Duodenal mucosa (tissue), 2 donors: ENCODE results near the gene SH2D1A.
"Not testable (repeated sequence)": the region's sequence is repeated elsewhere in the genome, so short reads cannot be mapped to it uniquely, and the experiment has no call there.

Experiments
- H3K27ac ChIP-seq: one replicate; pipeline ENCODE4 v1.7.0; 2013; ENCODE audit warnings: low read depth, low read length
- H3K27me3 ChIP-seq, 2 donors: one replicate each; pipeline ENCODE4 v1.7.0; 2013; ENCODE audit warnings: low read length in 2 of 2, control low read depth in 1 of 2; ENCODE audit not compliant: insufficient read depth in 2 of 2, control insufficient read depth in 1 of 2
- H3K36me3 ChIP-seq, 2 donors: one replicate each; pipeline ENCODE4 v1.7.0; 2013; ENCODE audit warnings: low read length in 2 of 2, control low read depth in 1 of 2; ENCODE audit not compliant: insufficient read depth in 2 of 2, control insufficient read depth in 1 of 2
- H3K4me1 ChIP-seq, 2 donors: one replicate each; pipeline ENCODE4 v1.7.0; 2013; ENCODE audit warnings: low read length in 2 of 2, control low read depth in 1 of 2; ENCODE audit not compliant: insufficient read depth in 2 of 2, control insufficient read depth in 1 of 2
- H3K4me3 ChIP-seq, 2 donors: one replicate each; pipeline ENCODE4 v1.7.0; 2013; ENCODE audit warnings: low read length in 2 of 2, low read depth in 1 of 2
- H3K9ac ChIP-seq, 2 donors: one replicate each; pipeline ENCODE4 v1.7.0; 2013; ENCODE audit warnings: low read length in 2 of 2, low read depth in 1 of 2
- H3K9me3 ChIP-seq, 2 donors: one replicate each; pipeline ENCODE4 v1.7.0; 2013; ENCODE audit warnings: low read length in 2 of 2, control low read depth in 1 of 2; ENCODE audit not compliant: control insufficient read depth in 1 of 2

SH2D1A gene

DNA sequence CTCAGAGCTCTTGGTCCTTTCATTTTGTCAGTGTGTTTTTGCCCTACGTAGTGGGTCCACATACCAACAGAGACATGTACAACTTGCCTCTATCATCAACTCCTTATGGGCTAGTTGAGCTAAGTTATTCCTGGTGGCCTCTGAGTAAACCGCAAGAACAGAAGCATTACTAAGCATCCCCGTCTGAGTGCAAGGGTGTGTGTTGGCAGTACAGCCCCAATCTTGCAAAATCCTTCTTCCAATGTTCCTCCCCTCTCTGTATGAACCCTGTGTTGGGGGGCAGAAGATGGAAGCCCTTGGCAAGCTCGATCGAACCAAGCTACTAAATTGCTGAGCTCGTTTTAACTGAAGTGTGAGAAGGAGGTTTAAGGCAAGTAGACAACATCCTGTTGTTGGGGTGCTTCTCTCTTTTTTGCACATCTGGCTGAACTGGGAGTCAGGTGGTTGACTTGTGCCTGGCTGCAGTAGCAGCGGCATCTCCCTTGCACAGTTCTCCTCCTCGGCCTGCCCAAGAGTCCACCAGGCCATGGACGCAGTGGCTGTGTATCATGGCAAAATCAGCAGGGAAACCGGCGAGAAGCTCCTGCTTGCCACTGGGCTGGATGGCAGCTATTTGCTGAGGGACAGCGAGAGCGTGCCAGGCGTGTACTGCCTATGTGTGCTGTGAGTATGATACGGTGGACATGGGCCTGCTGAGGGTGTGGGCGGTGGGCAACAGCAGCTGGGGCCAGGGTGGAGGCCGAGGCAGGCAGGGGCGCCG, at the start of gene SH2D1A:
Gene SH2D1A (plus strand): TSS at position 447 of the 760 bp plus-strand sequence. CDS start 80 bp downstream, at position 527.
- Histone ChIP-seq H3K27me3 (no peaks in the 10 kb centered on the region), H3K4me3 (peak within 1 kb of the TSS in 1 of 2 donors; percentile 26), H3K9me3 (no peaks in the 10 kb centered on the region), H3K4me1 (no peaks in the 10 kb centered on the region), H3K36me3 (no peaks in the 10 kb centered on the region), H3K9ac (no peak within 1 kb of the TSS), H3K27ac (no peak within 1 kb of the TSS)

DNA sequence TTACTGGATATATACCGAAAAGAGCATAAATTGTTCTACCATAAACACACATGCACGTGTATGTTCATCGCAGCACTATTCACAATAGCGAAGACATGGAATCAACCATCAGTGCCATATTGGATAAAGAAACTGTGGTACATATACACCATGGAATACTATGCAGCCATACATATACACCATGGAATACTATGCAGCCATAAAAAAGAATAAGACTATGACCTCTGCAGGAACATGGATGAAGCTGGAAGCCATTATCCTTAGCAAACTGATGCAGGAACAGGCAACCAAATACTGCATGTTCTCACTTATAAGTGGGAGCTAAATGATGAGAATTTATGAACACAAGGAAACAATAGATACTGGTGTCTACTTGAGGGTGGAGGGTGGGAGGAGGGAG, 47.0 kb upstream of the SH2D1A start:
- not testable (repeated sequence) for H3K9me3 ChIP-seq, H3K4me1 ChIP-seq, H3K27me3 ChIP-seq, H3K4me3 ChIP-seq, H3K27ac ChIP-seq, H3K9ac ChIP-seq, H3K36me3 ChIP-seq

DNA sequence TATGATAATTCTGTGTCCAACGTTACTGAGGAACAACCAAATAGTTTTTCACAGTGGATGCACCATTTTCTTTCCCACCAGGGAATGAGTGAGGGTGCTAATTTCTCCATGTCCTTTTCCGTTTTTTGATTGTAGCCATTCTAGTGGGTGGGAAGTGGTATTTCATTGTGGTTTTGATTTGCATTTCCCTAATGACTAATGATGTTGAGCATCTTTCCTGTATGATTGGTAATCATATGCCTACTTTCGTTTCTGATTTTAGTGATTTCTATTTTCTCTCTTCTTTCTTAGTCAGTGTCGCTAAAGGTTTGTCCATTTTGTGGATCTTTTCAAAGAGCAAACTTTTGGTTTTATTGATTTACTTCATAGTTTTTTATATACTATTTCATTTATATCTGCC, 46.0 kb upstream of the SH2D1A start:
- Histone ChIP-seq H3K36me3 (no peaks in the 10 kb centered on the region), H3K4me3 (no peak overlapping the region), H3K4me1 (no peaks in the 10 kb centered on the region), H3K9ac (no peak overlapping the region), H3K27me3 (no peaks in the 10 kb centered on the region), H3K27ac (no peak overlapping the region), H3K9me3 (no peaks in the 10 kb centered on the region)

DNA sequence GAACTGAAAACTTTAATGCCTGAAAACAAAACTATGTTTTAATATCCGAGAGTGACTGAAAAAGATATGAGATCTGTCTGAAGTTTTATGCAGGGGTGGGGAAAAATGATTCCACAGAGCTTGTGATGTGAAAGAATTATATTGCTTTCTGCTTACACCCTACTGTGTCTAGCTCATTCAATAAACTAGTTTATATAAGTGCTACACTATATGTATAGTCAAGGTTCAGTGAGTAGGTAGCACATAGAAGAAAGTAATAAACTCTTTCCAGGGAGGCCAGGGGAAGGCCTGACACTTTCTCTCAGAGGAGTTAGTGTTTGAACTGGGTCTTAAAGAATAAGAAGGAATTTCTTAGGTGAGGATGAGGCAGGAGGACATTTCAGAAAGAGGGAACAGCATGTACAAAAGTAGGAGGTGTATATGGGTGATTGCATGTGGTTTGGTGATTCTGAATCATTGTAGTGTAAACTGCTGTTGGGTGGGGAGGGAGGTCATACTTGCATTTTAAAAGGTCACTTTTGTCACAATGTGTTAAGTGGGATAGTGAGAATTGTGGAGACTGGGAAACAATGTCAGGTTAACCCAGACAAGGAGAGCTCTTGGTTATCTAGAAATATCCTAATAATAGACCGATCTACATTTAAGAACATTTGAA, 39.0 kb upstream of the SH2D1A start:
- Histone ChIP-seq H3K27me3 (no peaks in the 10 kb centered on the region), H3K9me3 (no peaks in the 10 kb centered on the region), H3K36me3 (no peaks in the 10 kb centered on the region), H3K4me3 (no peak overlapping the region), H3K9ac (no peak overlapping the region), H3K27ac (no peak overlapping the region), H3K4me1 (peaks cover 0 to 4% of the 10 kb centered on the region in 2 donors)

DNA sequence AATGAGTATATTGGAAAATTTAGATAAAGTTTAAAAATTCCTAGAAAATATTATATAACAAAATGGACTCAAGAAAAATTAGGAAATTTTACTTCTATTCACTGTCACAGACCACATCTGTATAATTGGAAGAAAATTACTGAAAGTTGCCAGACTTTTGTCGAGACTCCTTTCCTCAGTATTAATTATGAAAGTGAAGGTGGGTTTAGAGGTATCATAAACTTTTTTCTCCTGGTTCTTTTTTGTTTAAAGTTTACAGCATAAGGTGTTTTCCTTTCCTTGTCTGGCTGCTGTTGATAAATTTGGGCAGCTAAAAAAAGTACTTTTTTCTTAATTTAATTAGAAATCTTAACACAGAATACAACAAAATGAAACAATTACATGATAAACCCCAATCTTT, 20.6 kb upstream of the SH2D1A start:
- Histone ChIP-seq H3K27me3 (no peaks in the 10 kb centered on the region), H3K36me3 (no peaks in the 10 kb centered on the region), H3K9me3 (no peaks in the 10 kb centered on the region), H3K4me3 (no peak overlapping the region), H3K9ac (no peak overlapping the region), H3K4me1 (peaks cover 0 to 4% of the 10 kb centered on the region in 2 donors), H3K27ac (no peak overlapping the region)

DNA sequence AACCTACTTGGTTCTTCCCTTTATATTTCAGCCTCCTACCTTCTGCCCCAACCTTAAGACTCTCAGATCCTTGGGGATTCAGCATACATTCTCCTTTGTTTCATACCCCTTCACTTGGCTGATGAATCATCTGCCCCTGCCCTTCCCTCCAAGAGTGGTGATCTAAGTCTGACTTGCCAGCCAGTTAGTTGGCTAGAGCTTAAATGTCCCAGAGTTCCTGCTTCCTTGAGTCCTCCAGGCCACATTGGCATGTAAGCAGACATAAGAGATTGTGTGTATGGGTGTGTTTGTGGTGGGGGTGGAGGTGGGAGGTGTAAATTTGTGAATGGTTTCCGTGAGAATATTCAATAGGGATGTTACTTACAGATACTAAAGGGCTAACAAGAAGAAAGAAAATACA, 17.6 kb upstream of the SH2D1A start:
- Histone ChIP-seq H3K9me3 (no peaks in the 10 kb centered on the region), H3K4me3 (no peak overlapping the region)

DNA sequence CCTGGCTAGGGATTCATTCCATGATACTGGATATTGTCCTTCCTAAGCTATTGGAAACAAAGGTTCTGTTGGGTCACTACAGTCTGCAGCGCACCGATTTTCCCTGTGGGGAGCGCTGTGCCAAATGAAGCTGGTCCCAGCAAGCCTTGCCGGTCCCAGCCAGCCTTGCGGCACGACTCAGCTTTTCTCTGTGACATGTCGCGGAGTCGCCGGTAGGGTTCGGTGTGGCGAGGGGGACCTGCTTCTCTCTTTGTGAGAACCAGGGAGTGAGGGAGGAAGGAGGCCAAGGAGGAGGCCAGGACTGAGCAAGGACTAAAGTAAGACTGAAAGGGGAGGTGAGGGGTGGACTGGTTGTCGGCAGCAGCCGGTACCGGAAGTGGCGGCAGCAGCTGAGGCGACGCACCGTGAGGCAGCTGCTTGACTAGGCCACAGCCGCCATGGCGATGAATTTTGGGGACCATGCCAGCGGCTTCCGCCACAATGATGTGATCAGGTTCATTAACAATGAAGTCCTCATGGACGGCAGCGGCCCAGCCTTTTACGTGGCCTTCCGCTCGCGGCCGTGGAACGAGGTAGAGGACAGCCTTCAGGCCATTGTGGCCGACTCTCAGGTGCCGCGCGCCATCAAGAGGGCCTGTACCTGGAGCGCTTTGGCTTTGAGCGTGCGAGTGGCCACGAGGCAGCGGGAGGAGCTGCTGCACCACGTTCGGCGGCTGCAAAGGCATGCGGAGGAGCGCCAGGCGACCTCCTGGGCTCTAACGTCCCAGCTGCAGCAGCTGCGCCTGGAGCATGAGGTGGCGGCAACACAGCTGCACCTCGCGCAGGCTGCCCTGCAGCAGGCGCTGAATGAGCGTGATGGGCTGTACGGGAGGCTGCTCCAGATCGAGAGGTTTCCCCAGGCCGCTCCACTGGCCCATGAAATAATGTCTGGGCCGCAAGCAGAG, 13.6 kb upstream of the SH2D1A start, which contains the start of gene TEX13D:
Gene TEX13D (plus strand): TSS at position 180 of the 944 bp plus-strand sequence. CDS start 258 bp downstream, at position 438.
- Histone ChIP-seq H3K9me3 (no peaks in the 10 kb centered on the region), H3K9ac (no peak within 1 kb of the TSS), H3K4me1 (peaks cover 0 to 4% of the 10 kb centered on the region in 2 donors), H3K27ac (no peak within 1 kb of the TSS), H3K4me3 (no peak within 1 kb of the TSS), H3K27me3 (no peaks in the 10 kb centered on the region), H3K36me3 (no peaks in the 10 kb centered on the region)

More for the DNA sequence above, 17.6 kb upstream of the SH2D1A start:
- Histone ChIP-seq H3K27ac (no peak overlapping the region), H3K36me3 (no peaks in the 10 kb centered on the region), H3K27me3 (no peaks in the 10 kb centered on the region), H3K4me1 (peaks cover 0 to 4% of the 10 kb centered on the region in 2 donors), H3K9ac (no peak overlapping the region)

DNA sequence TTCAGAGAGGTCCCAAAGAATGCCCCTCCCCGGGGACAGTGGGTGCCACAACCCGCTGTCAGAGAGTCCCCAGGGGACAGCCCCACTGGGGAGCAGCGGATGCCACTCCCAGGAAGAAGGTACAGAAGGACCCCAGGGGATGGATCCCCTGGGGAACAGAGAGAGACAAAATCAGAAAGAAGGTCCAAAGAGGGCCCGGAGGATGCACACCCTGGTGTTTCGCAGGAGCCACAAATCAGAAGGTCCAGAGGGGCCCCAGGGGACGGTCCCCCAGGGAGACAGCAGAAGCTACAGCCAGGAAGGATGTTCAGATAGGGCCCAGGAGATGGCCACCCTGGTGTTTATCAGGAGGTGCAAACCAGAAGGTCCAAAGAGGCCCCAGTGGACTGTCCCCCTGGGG, 12.5 kb upstream of the SH2D1A start:
- Histone ChIP-seq H3K9me3 (no peaks in the 10 kb centered on the region), H3K9ac (no peak overlapping the region), H3K4me3 (no peak overlapping the region)

DNA sequence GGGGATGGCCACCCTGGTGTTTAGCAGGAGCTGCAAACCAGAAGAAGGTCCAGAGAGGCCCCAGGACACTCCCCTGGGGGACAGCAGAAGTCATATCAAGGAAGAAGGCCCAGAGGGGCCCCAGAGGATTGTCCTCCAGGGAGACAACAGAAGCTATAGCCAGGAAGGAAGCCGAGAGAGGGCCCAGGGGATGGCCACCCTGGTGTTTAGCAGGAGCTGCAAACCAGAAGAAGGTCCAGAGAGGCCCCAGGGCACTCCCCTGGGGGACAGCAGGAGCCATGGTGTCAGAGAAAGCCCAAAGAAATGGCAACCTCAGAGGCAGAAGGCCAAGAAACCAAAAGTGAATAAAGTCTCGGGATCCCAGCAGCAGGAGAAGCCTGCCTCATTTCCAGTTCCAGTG, 11.8 kb upstream of the SH2D1A start:
- not testable (repeated sequence) for H3K9ac ChIP-seq, H3K9me3 ChIP-seq, H3K27me3 ChIP-seq, H3K4me3 ChIP-seq, H3K4me1 ChIP-seq, H3K36me3 ChIP-seq, H3K27ac ChIP-seq

More for the DNA sequence above, 12.5 kb upstream of the SH2D1A start:
- H3K4me1 ChIP-seq: peaks cover 0 to 3% of the 10 kb centered on the region in 2 donors
- no peaks in the 10 kb centered on the region for H3K36me3 ChIP-seq
- H3K27ac ChIP-seq: no peak overlapping the region
- no peaks in the 10 kb centered on the region for H3K27me3 ChIP-seq

DNA sequence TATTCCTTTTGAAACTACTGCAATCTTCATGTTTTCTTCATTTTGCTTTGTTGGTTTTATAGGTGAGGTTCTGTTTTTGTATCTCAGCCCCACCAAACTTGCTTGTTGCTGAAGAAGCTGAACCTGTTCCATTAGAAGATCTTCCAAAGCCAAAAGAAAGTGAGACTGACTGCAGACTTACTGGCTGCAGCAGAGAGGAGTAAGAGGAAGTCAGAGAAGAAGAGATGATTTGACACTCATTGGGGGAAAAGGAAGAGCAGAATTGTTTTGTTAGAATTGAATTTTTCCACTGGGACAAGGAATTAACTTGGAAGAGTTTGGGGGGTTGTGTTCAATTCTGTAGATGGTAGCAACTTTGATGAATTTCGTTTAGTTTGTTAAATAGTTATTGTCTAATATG, 10.8 kb upstream of the SH2D1A start:
- Histone ChIP-seq H3K27ac (no peak overlapping the region), H3K4me3 (no peak overlapping the region), H3K27me3 (no peaks in the 10 kb centered on the region), H3K36me3 (no peaks in the 10 kb centered on the region), H3K9ac (no peak overlapping the region), H3K4me1 (no peaks in the 10 kb centered on the region), H3K9me3 (no peaks in the 10 kb centered on the region)
